EH (cell line): Measurements from ENCODE around the gene WHRN.

Source experiments
- DNase-seq: peaks from one replicate; pipeline ENCODE4 v3.0.0-alpha.2; 2015; ENCODE audit warnings: low read depth

Gene WHRN

GRCh38 chr9:114491430-114492003 is 13.8 kb downstream of the WHRN start:
- DNase-seq = no peak

DNA sequence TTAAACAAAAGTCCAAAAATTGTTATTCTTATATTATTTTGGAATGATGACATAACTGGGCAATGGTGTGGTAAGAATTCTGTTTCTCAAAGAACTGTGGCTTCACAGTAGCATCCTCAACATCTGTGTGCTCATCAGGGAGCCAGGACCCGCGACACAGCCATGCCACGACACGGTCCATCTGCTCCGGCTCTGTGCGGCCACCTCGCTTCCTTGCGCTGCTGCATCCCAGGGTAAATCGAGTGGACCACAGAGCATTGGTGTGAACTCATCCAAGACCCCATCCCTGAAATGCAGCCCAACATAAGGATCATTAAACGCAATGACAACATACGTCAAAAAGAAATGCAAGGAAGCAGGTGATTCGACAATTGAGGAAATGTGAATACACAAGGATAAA is 15.3 kb downstream of the WHRN start:
- no peak for DNase-seq

DNA sequence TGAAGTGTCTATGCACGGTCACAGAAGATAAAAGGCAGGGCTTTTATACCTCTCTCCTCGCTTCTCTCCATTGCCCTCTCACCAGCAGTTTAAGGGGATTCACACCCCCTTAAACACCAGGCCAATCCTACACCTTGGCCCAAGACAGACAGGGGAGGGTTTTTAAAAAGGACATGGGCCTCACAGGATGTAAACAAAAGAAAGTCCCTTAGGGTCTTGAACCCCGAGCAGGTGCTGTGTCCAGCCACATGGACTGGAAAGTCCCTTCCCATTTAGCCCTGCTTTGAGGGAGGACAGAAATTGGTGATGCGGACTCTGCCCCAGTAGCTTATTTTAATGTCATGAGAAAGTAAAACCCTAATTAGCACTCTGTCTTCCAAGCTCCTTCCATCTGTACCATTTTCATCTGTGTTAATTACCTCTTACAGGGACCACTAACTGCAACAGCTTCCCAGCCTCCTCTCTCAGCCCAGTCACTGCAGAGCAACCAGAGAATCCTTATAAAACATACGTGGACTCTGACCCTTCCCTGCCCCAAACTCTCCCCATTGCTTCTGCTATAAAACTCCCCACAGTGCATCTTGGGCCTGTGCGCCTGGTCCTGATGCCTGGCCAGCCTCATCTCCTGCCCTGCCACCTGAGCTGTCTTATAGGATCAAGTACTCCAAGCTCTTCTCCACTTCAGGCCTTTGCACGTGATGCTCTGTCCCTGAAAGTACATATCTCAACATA is 16.7 kb downstream of the WHRN start:
- no peak for DNase-seq

- DNase-seq = peak; percentile 83
Measured at GRCh38 chr9:114487607-114488300, 17.5 kb downstream of the WHRN start.

DNA sequence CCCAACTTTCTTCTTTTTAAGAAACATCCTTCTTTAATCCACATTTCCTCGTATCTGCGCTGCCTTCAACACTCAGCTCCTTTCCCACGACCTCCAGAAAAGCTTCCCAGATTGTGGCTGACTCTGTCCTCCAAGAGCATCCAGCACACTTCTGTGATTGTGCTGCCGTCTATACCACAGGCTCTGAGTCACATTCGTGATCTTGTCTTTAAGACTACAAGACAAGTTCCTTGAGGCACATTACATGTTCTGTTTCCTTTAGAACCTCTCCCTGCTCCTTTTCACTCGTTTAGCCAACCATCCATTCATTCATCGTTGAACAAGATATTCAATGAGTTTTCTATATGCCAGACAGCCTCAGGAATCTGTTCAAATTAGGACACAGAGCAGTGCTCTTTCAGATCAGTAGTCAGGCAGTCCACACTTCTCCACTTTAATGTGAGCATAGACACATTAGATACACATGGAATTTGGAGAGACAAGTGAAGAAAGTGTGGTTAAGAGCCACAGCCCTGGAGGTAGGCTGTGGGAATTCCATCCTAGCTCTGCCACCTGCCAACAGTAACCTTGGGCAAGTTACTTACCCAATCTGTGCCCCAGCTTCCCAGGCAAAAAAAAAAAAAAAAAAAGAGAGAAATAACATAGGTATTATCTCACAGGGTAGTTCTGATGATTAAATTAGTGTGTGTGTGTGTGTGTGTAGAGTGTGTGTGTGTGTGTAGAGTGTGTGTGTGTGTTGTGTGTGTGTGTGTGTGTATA is 18.9 kb downstream of the WHRN start:
- peak; percentile 34 for DNase-seq

- peak; percentile 79 for DNase-seq
Measured at GRCh38 chr9:114484854-114485443, 20.3 kb downstream of the WHRN start.

DNA sequence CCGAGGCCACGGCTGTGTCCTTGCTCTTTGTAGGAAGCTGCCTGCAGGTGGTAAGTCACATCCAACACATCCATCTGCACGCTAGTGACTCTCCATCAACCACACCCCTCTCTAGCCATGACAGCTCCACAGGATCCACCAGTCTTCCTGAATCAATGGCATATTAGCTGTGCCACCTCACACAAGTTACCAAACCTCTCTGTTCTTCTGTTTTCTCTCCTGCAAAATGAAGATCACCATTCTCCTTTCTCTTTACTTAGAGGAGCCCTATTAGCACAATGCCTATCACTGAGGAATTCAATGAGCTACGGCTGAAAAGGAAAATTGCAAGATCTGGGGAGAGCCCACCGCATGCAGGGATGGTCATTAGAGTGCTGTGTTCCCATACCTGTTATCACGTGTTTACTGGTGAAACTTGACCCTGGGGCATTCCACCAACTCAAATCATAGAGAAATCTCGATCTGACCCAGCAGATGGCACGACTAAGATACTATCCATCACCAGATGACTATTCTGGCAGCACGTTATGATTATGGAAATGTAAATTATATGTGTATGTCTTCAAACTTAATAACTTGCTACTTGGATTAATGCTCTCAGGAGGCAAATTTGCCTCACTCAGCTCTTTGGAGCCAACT is 20.9 kb downstream of the WHRN start:
- no peak for DNase-seq

DNA sequence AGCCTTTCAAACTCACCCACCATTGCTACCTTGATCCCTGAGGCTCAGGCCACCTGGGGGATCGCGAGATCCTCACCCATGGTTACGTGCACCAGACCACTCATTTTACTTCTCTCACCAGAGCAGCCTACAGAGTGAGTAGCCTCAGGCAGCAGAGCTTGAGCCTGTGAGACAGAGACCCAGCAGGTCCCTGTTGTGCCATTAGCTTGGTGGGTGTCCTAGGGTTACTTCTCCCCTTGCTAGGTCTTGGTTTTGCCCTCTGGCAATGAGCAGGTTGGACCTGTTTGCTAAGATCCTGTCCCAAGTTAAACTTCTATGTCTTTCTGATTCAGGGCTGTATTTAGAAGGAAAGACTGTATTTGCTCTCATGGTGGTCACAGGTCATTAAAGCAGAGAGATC is 21.8 kb downstream of the WHRN start:
- DNase-seq = no peak

GRCh38 chr9:114482593-114482992 is 22.7 kb downstream of the WHRN start:
- no peak for DNase-seq

GRCh38 chr9:114481789-114482188 is 23.5 kb downstream of the WHRN start:
- no peak for DNase-seq

- no peak for DNase-seq
Measured at GRCh38 chr9:114480746-114481435, 24.4 kb downstream of the WHRN start.

- DNase-seq = no peak
Measured at GRCh38 chr9:114478871-114479270, 26.4 kb downstream of the WHRN start.

- no peak for DNase-seq
Measured at GRCh38 chr9:114478459-114478858, 26.8 kb downstream of the WHRN start.

DNA sequence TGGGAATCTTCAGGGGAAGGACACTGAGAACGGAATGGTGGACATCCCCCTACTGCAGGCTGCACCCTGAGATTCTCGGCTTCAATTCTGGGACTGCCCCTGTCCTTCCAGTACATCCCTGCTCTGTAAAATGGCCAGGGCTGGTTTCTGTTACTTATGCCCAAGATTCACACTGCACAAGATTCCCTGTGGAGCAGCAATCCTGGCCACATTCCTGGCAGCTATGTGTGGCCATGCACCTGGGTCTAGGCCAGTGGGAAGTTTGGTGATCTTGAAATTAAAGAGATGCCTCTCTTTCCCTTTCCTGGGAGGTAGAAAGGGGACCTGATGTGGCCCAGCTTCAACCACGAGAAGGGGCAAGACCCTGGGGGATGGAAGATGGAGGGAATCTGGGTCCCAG is 27.6 kb downstream of the WHRN start:
- DNase-seq = no peak

DNA sequence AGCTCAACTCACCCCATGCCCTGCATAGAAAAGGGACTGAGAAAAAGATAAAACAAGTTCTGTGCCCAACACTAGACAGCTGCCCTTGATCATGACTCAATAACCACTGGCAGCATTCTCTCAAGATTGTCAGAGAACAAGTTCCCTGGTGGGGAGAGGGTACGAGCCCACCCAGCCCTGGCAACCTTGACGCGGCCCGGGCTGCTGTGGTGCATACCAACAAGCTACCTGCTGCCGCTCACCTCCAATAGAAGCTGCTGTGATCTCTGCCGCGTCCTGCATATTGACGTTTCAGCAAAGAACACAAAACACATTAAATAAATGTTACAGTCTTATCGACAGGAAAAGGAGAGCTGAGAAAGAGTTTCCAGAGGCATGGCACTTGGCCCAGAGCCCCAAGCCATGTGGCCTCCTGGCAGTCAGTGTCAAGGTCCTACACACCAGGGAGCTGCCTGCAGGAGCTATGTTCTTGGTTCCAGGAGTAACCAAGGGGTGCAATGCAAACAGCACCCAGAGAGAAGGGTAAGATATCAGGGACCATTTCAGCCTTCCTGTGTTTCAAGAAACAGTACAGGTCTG is 28.3 kb downstream of the WHRN start:
- DNase-seq = no peak

DNA sequence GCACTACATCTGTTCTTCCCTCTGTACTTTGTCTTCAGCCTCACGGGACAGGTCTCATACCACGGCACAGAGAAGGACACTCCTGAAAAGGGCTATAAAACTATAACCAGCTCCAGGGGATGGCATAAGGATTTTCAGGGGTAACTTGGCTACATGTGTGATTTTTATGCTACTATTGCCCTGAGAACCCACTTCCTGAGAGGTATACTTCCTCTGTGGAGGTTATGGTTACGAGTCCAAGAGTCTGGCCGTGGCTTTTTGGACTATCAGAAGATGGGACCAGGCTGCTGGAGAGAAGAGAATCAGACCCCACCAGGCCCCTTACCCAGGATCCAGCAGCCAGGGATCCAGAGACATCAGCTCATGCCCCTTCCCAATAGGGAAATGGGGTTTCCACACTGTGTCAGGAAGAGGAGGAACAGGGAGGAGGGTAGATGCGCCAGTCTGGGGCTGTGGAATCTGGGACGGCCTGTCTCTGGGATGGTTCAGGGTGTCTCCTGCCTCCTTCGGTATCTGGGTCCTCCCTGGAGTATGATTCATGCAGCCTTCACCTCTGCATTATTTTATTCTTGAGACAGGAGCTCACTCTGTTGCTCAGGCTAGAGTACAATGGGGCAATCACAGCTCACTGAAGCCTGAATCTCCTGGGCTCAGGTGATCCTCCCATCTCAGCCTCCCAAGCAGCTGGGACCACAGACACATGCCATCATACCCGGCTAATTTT is 29.7 kb downstream of the WHRN start:
- no peak for DNase-seq

- DNase-seq = no peak
Measured at GRCh38 chr9:114474425-114474824, 30.8 kb downstream of the WHRN start.

DNA sequence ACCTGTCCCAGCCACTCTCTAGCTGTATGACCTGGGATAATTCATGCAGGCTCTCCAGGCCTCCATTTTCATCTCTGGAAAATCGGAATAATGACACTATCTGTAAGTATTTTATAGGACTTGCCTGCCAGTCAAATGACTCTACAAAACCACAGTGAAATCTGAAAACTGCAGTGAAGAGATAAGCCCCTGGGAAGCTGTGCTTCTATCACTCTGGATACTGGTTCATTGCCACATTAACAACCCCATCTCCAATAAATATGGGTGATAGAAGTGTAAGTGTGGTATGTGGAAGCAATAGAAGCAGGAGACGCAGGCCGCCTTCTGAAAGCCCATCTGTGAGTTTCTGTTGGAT is 31.8 kb downstream of the WHRN start:
- no peak for DNase-seq

DNA sequence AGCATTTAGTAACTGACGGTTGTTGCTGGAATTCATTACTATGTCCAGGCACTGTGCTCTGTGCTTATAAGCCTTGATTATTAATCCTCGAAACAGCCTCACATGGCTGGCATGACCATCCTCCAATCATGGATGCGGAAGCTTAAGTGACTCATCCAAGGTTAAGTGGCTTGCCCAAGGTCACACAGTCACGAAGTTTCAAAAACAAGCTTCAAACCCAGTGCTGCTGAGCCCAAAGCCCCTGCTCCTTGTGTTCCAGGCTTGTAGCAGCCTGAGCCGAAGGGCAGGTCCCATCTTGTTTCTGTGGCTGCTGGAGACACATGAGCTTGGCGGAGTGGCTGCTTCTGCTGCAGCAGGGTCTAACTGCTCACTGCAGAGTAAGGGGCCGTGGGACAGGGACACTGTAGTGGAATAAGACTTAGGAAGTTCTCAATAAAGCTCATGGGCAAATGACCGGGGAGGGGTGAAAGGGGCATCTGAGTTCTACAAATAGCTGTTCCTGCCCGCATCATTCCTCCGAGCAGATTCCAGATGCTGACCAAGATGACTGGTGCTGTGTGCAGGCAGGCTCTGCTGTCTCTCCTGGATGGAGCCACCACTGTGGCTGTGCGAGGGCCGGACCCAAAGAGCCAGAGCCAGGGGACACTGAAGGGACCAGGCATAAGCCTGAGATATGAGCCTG is 32.4 kb downstream of the WHRN start:
- DNase-seq = peak; percentile 4

DNA sequence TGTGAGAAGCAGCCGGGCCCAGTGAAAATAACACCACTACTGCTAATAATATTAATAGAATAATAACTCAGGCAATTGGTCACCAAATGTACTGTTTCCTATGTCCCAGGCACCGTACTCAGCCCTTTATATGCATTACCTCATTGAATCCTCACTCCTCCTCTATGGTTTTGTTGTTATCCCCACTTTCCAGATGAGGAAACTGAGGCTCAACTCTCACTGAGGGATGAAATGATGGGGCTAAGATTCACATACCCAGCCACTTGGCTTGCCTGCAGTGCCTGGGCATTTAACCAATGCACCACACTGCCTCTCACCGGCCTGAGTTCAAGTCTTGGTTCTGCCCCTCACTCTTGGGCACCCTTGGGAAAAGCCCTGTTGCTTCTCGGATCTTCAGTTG is 34.1 kb downstream of the WHRN start:
- no peak for DNase-seq
